H9 (cell line): Measurements from ENCODE around the gene CFAP100. TPM values are rescaled to one million over a fixed set of nuclear protein-coding genes. Genes with fewer than 3 reads are reported as not detected.

Experiments used
- DNase-seq: peaks from one replicate; pipeline ENCODE4 v3.0.0-alpha.2; 2017
- H2AFZ ChIP-seq: one replicate; pipeline ENCODE4 v1.6.1; 2013; ENCODE audit warnings: mild to moderate bottlenecking, low read length, control low read depth, moderate library complexity
- H2AK5ac ChIP-seq: 2 replicates; pipeline ENCODE4 v1.6.1; 2013; ENCODE audit warnings: low read length, control low read depth, mixed read lengths; ENCODE audit not compliant: insufficient read length
- H2BK120ac ChIP-seq: one replicate; pipeline ENCODE4 v1.6.1; 2013; ENCODE audit warnings: low read depth, mild to moderate bottlenecking, low read length, control low read depth, inconsistent platforms; ENCODE audit not compliant: poor library complexity, severe bottlenecking
- H2BK12ac ChIP-seq: 2 replicates; pipeline ENCODE4 v1.6.1; 2013; ENCODE audit warnings: low read length, control low read depth, mixed read lengths, low read depth; ENCODE audit not compliant: insufficient read length
- H2BK15ac ChIP-seq: 2 replicates; pipeline ENCODE4 v1.6.1; 2013; ENCODE audit warnings: low read depth, low read length, control low read depth
- H2BK20ac ChIP-seq: one replicate; pipeline ENCODE4 v1.6.1; 2013; ENCODE audit warnings: low read depth, mild to moderate bottlenecking, low read length, control low read depth, inconsistent platforms; ENCODE audit not compliant: poor library complexity, severe bottlenecking
- H2BK5ac ChIP-seq: 2 replicates; pipeline ENCODE4 v1.6.1; 2013; ENCODE audit warnings: low read length, control low read depth, mixed read lengths; ENCODE audit not compliant: insufficient read length
- H3K14ac ChIP-seq: 2 replicates; pipeline ENCODE4 v1.6.1; 2013; ENCODE audit warnings: low read length, control low read depth; ENCODE audit not compliant: insufficient read depth
- H3K18ac ChIP-seq: 2 replicates; pipeline ENCODE4 v1.6.1; 2013; ENCODE audit warnings: low read depth, mild to moderate bottlenecking, mixed read lengths, low read length, control low read depth; ENCODE audit not compliant: insufficient read length
- H3K23ac ChIP-seq: 2 replicates; pipeline ENCODE4 v1.6.1; 2013; ENCODE audit warnings: low read length, control low read depth, mixed read lengths, low read depth; ENCODE audit not compliant: insufficient read length
- H3K23me2 ChIP-seq: 2 replicates; pipeline ENCODE4 v1.6.1; 2013; ENCODE audit warnings: low read depth, mild to moderate bottlenecking, mixed read lengths, low read length, control low read depth; ENCODE audit not compliant: insufficient read length, poor library complexity, severe bottlenecking
- H3K27ac ChIP-seq: 2 replicates; pipeline ENCODE4 v1.5.1; 2013; ENCODE audit warnings: low read length, control low read depth, mixed read lengths, low read depth; ENCODE audit not compliant: insufficient read length
- H3K27me3 ChIP-seq: 2 replicates; pipeline ENCODE4 v1.6.1; 2013; ENCODE audit warnings: low read length, control low read depth, inconsistent platforms; ENCODE audit not compliant: insufficient read depth
- H3K4ac ChIP-seq: 2 replicates; pipeline ENCODE4 v1.6.1; 2013; ENCODE audit warnings: low read depth, mild to moderate bottlenecking, control low read depth, inconsistent platforms, low read length, moderate library complexity
- H3K4me1 ChIP-seq: 2 replicates; pipeline ENCODE4 v1.6.1; 2013; ENCODE audit warnings: low read length, control low read depth, inconsistent platforms; ENCODE audit not compliant: insufficient read depth
- H3K4me2 ChIP-seq: 2 replicates; pipeline ENCODE4 v1.6.1; 2013; ENCODE audit warnings: low read length, control low read depth, mixed read lengths; ENCODE audit not compliant: insufficient read length, insufficient read depth
- H3K56ac ChIP-seq: 2 replicates; pipeline ENCODE4 v1.6.1; 2013; ENCODE audit warnings: low read depth, mild to moderate bottlenecking, mixed read lengths, low read length, control low read depth; ENCODE audit not compliant: insufficient read length
- H3K79me1 ChIP-seq: 2 replicates; pipeline ENCODE4 v1.6.1; 2013; ENCODE audit warnings: low read depth, mild to moderate bottlenecking, moderate library complexity, low read length, control low read depth, inconsistent platforms; ENCODE audit not compliant: insufficient read depth, poor library complexity, severe bottlenecking
- H3K79me2 ChIP-seq: 2 replicates; pipeline ENCODE4 v1.6.1; 2013; ENCODE audit warnings: low read length, control low read depth, inconsistent platforms; ENCODE audit not compliant: insufficient read depth
- H3K9ac ChIP-seq: 2 replicates; pipeline ENCODE4 v1.6.1; 2013; ENCODE audit warnings: low read length, control low read depth, mixed read lengths; ENCODE audit not compliant: insufficient read length; ENCODE audit errors: extremely low read depth
- H3K9me3 ChIP-seq: one replicate; pipeline ENCODE4 v1.6.1; 2013; ENCODE audit warnings: low read depth, low read length, inconsistent platforms; ENCODE audit not compliant: control insufficient read depth
- H3T11ph ChIP-seq: one replicate; pipeline ENCODE4 v1.6.1; 2013; ENCODE audit warnings: mild to moderate bottlenecking, low read length, control low read depth, inconsistent platforms
- H4K20me1 ChIP-seq: one replicate; pipeline ENCODE4 v1.6.1; 2013; ENCODE audit not compliant: control insufficient read depth, insufficient read length, insufficient read depth
- H4K5ac ChIP-seq: 2 replicates; pipeline ENCODE4 v1.6.1; 2013; ENCODE audit warnings: low read depth, mild to moderate bottlenecking, mixed read lengths, low read length, control low read depth; ENCODE audit not compliant: insufficient read length
- H4K8ac ChIP-seq: replicated peaks from 2 replicates; pipeline ENCODE4 v1.6.1; 2013; ENCODE audit warnings: low read length, control low read depth, mixed read lengths, low read depth; ENCODE audit not compliant: insufficient read length
- H4K91ac ChIP-seq: 2 replicates; pipeline ENCODE4 v1.6.1; 2013; ENCODE audit warnings: low read depth, mild to moderate bottlenecking, moderate library complexity, mixed read lengths, low read length, control low read depth; ENCODE audit not compliant: insufficient read length
- H3K27ac Mint-ChIP-seq, 3 experiments: 2 replicates in 2 of 3; 3 replicates in 1 of 3; pipeline ENCODE4 v1.8.0; 2020 to 2021; ENCODE audit warnings: mixed read lengths in 3 of 3, mild to moderate bottlenecking in 1 of 3, moderate library complexity in 1 of 3
- H3K27me3 Mint-ChIP-seq: 2 replicates; pipeline ENCODE4 v1.8.0; 2021; ENCODE audit warnings: low read depth, mild to moderate bottlenecking, moderate library complexity, mixed read lengths
- H3K36me3 Mint-ChIP-seq, 3 experiments: 2 replicates in 2 of 3; 3 replicates in 1 of 3; pipeline ENCODE4 v1.8.0; 2020 to 2021; ENCODE audit warnings: low read depth in 3 of 3, mixed read lengths in 3 of 3; ENCODE audit not compliant: insufficient read depth in 1 of 3
- H3K4me1 Mint-ChIP-seq, 2 experiments: 2 replicates each; pipeline ENCODE4 v1.8.0; 2020; ENCODE audit warnings: mixed read lengths in 2 of 2
- H3K4me3 Mint-ChIP-seq, 2 experiments: 2 replicates in 1 of 2; 3 replicates in 1 of 2; pipeline ENCODE4 v1.8.0; 2020 to 2021; ENCODE audit warnings: mild to moderate bottlenecking in 2 of 2, mixed read lengths in 2 of 2, moderate library complexity in 1 of 2
- H3K9me3 Mint-ChIP-seq, 2 experiments: 2 replicates in 1 of 2; 3 replicates in 1 of 2; pipeline ENCODE4 v1.8.0; 2020; ENCODE audit warnings: mild to moderate bottlenecking in 2 of 2, mixed read lengths in 2 of 2, moderate library complexity in 1 of 2
- CTCF ChIP-seq: fragments of 200-600 bp; sonication (generic); conservative IDR thresholded peaks from 3 replicates; pipeline ENCODE4 v1.8.0; 2021; ENCODE audit warnings: antibody characterized with exemption, mild to moderate bottlenecking
- WGBS: extraction: QIAGEN DNeasy Blood & Tissue Kit; methylation state at CpG from one replicate; pipeline ENCODE4 v1.1.7; 2013; ENCODE audit warnings: missing lambda C conversion rate, low lambda C conversion rate, mixed read lengths; ENCODE audit not compliant: insufficient read length; ENCODE audit errors: extremely low coverage; 5-methylcytosine and 5-hydroxymethylcytosine counted together
- total RNA-seq: library from RNA; stranded (reverse); gene quantifications from 2 replicates; pipeline ENCODE4 v1.2.1, GENCODE V29; 2021

Gene CFAP100
- total RNA-seq, 1 experiment from 2014 or later: 0.44 TPM

- Histone ChIP-seq H2AFZ (no peak overlapping the region), H4K8ac (no peak overlapping the region), H3K18ac (no peak overlapping the region), H3K23ac (no peak overlapping the region), H3K27ac (no peak overlapping the region), H3K4me1 (peaks cover 5% of the 10 kb centered on the region; the same call in 1 of the 2 replicates), H3K9me3 (no peaks in the 10 kb centered on the region), H2AK5ac (no peak overlapping the region), H3T11ph (no peak overlapping the region), H3K9ac (no peak overlapping the region), H3K79me1 (no peaks in the 10 kb centered on the region), H3K4me2 (no peak overlapping the region), H2BK20ac (no peak overlapping the region), H3K14ac (no peak overlapping the region), H2BK120ac (no peak overlapping the region), H2BK15ac (no peak overlapping the region), H4K5ac (no peak overlapping the region), H3K4ac (no peak overlapping the region), H3K56ac (no peak overlapping the region), H2BK12ac (no peak overlapping the region), H4K20me1 (peaks cover 3% of the 10 kb centered on the region), H3K79me2 (no peaks in the 10 kb centered on the region), H2BK5ac (no peak overlapping the region), H3K27me3 (no peaks in the 10 kb centered on the region), H4K91ac (no peak overlapping the region), H3K23me2 (no peaks in the 10 kb centered on the region)
- no peak for TF ChIP-seq CTCF
- H3K4me3 Mint-ChIP-seq: no peak overlapping the region
- H3K27me3 Mint-ChIP-seq: no peaks in the 10 kb centered on the region; the same call in 1 of the 2 replicates
- H3K4me1 Mint-ChIP-seq: peaks cover 13 to 19% of the 10 kb centered on the region in 2 experiments
- WGBS: no CpG with 5 or more reads among the region's 6 CpGs
- DNase-seq: no peak
- 0 out of 7 replicates have a peak overlapping the region, but pooled peaks of 1 of the 3 experiments have one; percentile 87 for H3K27ac Mint-ChIP-seq
- H3K9me3 Mint-ChIP-seq: no peaks in the 10 kb centered on the region; a peak in 1 of 5 replicates
- H3K36me3 Mint-ChIP-seq: no peaks in the 10 kb centered on the region
Observed at GRCh38 chr3:126419151-126419703, 24.5 kb downstream of the CFAP100 start.
